Endothelial cell of umbilical vein (primary cell): ENCODE measurements around the gene NAT16.

ENCODE experiments used
- EZH2 ChIP-seq: IDR thresholded peaks from 2 replicates; pipeline ENCODE4 v1.6.1; 2012; ENCODE audit warnings: borderline replicate concordance, low read depth, mild to moderate bottlenecking, moderate library complexity, low read length, inconsistent platforms; ENCODE audit not compliant: severe bottlenecking
- MYC ChIP-seq: IDR thresholded peaks from one replicate; pipeline ENCODE4 v1.6.1; 2011; ENCODE audit warnings: mild to moderate bottlenecking, low read depth, low read length
- POLR2A ChIP-seq: IDR thresholded peaks from 2 replicates; pipeline ENCODE4 v1.6.1; 2012; ENCODE audit warnings: low read depth, mild to moderate bottlenecking, control low read depth, low read length
- TF ChIP-seq, protein P1 (sequence below), 2 donors: IDR thresholded peaks; 1 replicate in 1 of 2; 2 replicates in 1 of 2; pipeline ENCODE4 v1.5.1; 2011; ENCODE audit warnings: low read length in 2 of 2, mild to moderate bottlenecking in 2 of 2, moderate library complexity in 2 of 2, control low read depth in 1 of 2, inconsistent platforms in 1 of 2, low read depth in 1 of 2; ENCODE audit not compliant: insufficient read depth in 1 of 2; ENCODE audit errors: extremely low read depth in 1 of 2

DNA sequence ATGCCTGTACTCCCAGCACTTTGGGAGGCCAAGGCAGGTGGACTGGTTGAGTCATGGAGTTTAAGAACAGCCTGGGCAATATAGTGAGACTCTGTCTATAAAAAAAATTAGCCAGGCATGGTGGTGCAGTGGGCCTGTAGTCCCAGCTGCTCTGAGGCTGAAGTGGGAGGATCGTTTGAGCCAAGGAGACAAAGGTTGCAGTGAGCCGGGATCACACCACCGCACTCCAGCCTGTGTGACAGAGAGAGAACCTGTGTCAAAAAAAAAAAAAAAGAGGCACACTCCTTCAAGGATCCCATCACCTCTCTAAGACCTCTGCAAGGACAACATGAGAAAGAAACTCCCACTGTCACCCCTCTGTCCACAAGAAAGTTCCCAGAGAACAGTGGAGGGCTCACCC lies 4.4 kb downstream of the NAT16 start:
- TF ChIP-seq, protein P1, sequence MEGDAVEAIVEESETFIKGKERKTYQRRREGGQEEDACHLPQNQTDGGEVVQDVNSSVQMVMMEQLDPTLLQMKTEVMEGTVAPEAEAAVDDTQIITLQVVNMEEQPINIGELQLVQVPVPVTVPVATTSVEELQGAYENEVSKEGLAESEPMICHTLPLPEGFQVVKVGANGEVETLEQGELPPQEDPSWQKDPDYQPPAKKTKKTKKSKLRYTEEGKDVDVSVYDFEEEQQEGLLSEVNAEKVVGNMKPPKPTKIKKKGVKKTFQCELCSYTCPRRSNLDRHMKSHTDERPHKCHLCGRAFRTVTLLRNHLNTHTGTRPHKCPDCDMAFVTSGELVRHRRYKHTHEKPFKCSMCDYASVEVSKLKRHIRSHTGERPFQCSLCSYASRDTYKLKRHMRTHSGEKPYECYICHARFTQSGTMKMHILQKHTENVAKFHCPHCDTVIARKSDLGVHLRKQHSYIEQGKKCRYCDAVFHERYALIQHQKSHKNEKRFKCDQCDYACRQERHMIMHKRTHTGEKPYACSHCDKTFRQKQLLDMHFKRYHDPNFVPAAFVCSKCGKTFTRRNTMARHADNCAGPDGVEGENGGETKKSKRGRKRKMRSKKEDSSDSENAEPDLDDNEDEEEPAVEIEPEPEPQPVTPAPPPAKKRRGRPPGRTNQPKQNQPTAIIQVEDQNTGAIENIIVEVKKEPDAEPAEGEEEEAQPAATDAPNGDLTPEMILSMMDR (IDR thresholded peaks at IDR 0.05; ENCODE audit: extremely low read depth in 1 of 2, insufficient read depth in 1 of 2, low read depth in 1 of 2, low read length in 2 of 2), result no peak
- TF ChIP-seq POLR2A, result no peak
- no peak for TF ChIP-seq MYC
- peak; percentile 54 for TF ChIP-seq EZH2
